HT-29 (cell line): ENCODE measurements around the gene UBE4B. TPM values are rescaled to one million over a fixed set of nuclear protein-coding genes. Genes with fewer than 3 reads are reported as not detected.
"Not testable (repeated sequence)": the region's sequence is repeated elsewhere in the genome, so short reads cannot be mapped to it uniquely, and the experiment has no call there.

Experiments used
- DNase-seq: peaks from one replicate; pipeline ENCODE4 v3.0.0-alpha.2; 2015; ENCODE audit warnings: low spot score
- total RNA-seq: library from RNA; depleted of rRNA; stranded (reverse); fragments of >200 nt; shearing (Covaris generic); gene quantifications from 2 replicates; pipeline ENCODE4 v1.2.3, GENCODE V29; 2014

UBE4B gene
- total RNA-seq, 1 experiment from 2014 or later, result 35.4 TPM

- no peak for DNase-seq
Measured at GRCh38 chr1:10171995-10172669, 139.4 kb downstream of the UBE4B start.

GRCh38 chr1:10173582-10173981, 140.8 kb downstream of the UBE4B start:
- no peak for DNase-seq

- DNase-seq, result no peak
Measured at GRCh38 chr1:10177876-10178275, 145.1 kb downstream of the UBE4B start.

GRCh38 chr1:10178597-10179405, 146.0 kb downstream of the UBE4B start:
- DNase-seq, result no peak

- DNase-seq, result no peak
Measured at GRCh38 chr1:10179406-10180091, 146.8 kb downstream of the UBE4B start.

GRCh38 chr1:10181154-10181553, 148.4 kb downstream of the UBE4B start:
- DNase-seq, result no peak

GRCh38 chr1:10185759-10186158, 153.0 kb downstream of the UBE4B start:
- DNase-seq, result no peak

- DNase-seq, result no peak
Measured at GRCh38 chr1:10186331-10187025, 153.7 kb downstream of the UBE4B start.

- DNase-seq, result no peak
Measured at GRCh38 chr1:10187026-10187334, 154.2 kb downstream of the UBE4B start.

- no peak for DNase-seq
Measured at GRCh38 chr1:10188133-10188650, 155.4 kb downstream of the UBE4B start.

- DNase-seq, result no peak
Measured at GRCh38 chr1:10189659-10190058, 156.9 kb downstream of the UBE4B start.

GRCh38 chr1:10192263-10192662, 159.5 kb downstream of the UBE4B start:
- no peak for DNase-seq

GRCh38 chr1:10193288-10193687, 160.5 kb downstream of the UBE4B start:
- no peak for DNase-seq

- no peak for DNase-seq
Measured at GRCh38 chr1:10195570-10195969, 162.8 kb downstream of the UBE4B start.

GRCh38 chr1:10196976-10197375, 164.2 kb downstream of the UBE4B start:
- DNase-seq, result no peak

- no peak for DNase-seq
Measured at GRCh38 chr1:10200620-10201019, 167.9 kb downstream of the UBE4B start.

GRCh38 chr1:10204003-10204642, 171.4 kb downstream of the UBE4B start:
- DNase-seq, result no peak

GRCh38 chr1:10205206-10205605, 172.4 kb downstream of the UBE4B start:
- not testable (repeated sequence) for DNase-seq

- no peak for DNase-seq
Measured at GRCh38 chr1:10207810-10208209, 175.1 kb downstream of the UBE4B start.

- DNase-seq, result peak; percentile 5
Measured at GRCh38 chr1:10208537-10208936, 175.8 kb downstream of the UBE4B start.

GRCh38 chr1:10209590-10209904, 176.8 kb downstream of the UBE4B start:
- no peak for DNase-seq
